SK-N-MC (cell line): Measurements from ENCODE around the gene IL1RAPL1.

Experiments
- EZH2 ChIP-seq: fragments of 200-600 bp; sonication (generic); IDR thresholded peaks from one replicate; pipeline ENCODE4 v1.6.1; 2017; ENCODE audit warnings: antibody characterized with exemption
- POLR2AphosphoS5 ChIP-seq: IDR thresholded peaks from 2 replicates; pipeline ENCODE4 v1.6.1; 2012; ENCODE audit warnings: mild to moderate bottlenecking, low read depth, low read length, borderline replicate concordance

- no peak for TF ChIP-seq POLR2AphosphoS5
- TF ChIP-seq EZH2 = no peak
Observed at GRCh38 chrX:29297171-29297800, 710.0 kb downstream of the IL1RAPL1 start.
